ENCODE data around the gene TGFA. TPM values are rescaled to one million over a fixed set of nuclear protein-coding genes. Genes with fewer than 3 reads are reported as not detected.

Gene TGFA
- total and polyA plus RNA-seq, 8 donors, result 0.33 to 15.6 (median 0.73) TPM

GRCh38 chr2:70463997-70464396, 89.6 kb downstream of the TGFA start:
- no peaks in the 10 kb centered on the region for H3K27me3 ChIP-seq

GRCh38 chr2:70463581-70463980, 90.0 kb downstream of the TGFA start:
- Histone ChIP-seq H3K36me3 (peaks cover 0 to 4% of the 10 kb centered on the region in 2 donors), H3K9me3 (no peaks in the 10 kb centered on the region), H3K4me1 (no peaks in the 10 kb centered on the region), H3K4me3 (no peak overlapping the region), H3K27ac (no peak overlapping the region), H3K27me3 (no peaks in the 10 kb centered on the region)
- DNase-seq (no peak), ATAC-seq (no peak)
- TF ChIP-seq CTCF (IDR thresholded peaks at IDR 0.05), result no peak
- intact Hi-C loops (cut with DNase I), result no loop called here

More at GRCh38 chr2:70463997-70464396, 89.6 kb downstream of the TGFA start:
- H3K4me3 ChIP-seq, result no peak overlapping the region
- peaks cover 0 to 4% of the 10 kb centered on the region in 2 donors for H3K36me3 ChIP-seq
- ATAC-seq, result no peak
- H3K9me3 ChIP-seq, result no peaks in the 10 kb centered on the region
- no peak for TF ChIP-seq CTCF (IDR thresholded peaks at IDR 0.05)
- no peak for DNase-seq
- H3K4me1 ChIP-seq, result no peaks in the 10 kb centered on the region
- H3K27ac ChIP-seq, result no peak overlapping the region
- intact Hi-C loops (cut with DNase I), result no loop called here

GRCh38 chr2:70461981-70462876, 91.4 kb downstream of the TGFA start:
- H3K27me3 ChIP-seq, result no peaks in the 10 kb centered on the region
- no peak overlapping the region for H3K4me3 ChIP-seq
- peaks cover 0 to 4% of the 10 kb centered on the region in 2 donors for H3K36me3 ChIP-seq
- DNase-seq (no peak), ATAC-seq (no peak)
- intact Hi-C loops (cut with DNase I), result no loop called here
- H3K9me3 ChIP-seq, result no peaks in the 10 kb centered on the region
- TF ChIP-seq CTCF (IDR thresholded peaks at IDR 0.05), result no peak
- H3K4me1 ChIP-seq, result no peaks in the 10 kb centered on the region
- H3K27ac ChIP-seq, result no peak overlapping the region

GRCh38 chr2:70461414-70461813, 92.2 kb downstream of the TGFA start:
- ATAC-seq, result no peak
- Histone ChIP-seq H3K4me3 (no peak overlapping the region), H3K27ac (no peak overlapping the region), H3K36me3 (peaks cover 0 to 4% of the 10 kb centered on the region in 2 donors), H3K9me3 (no peaks in the 10 kb centered on the region), H3K27me3 (no peaks in the 10 kb centered on the region), H3K4me1 (no peaks in the 10 kb centered on the region)
- no peak for DNase-seq
- intact Hi-C loops (cut with DNase I), result no loop called here
- no peak for TF ChIP-seq CTCF (IDR thresholded peaks at IDR 0.05)

- intact Hi-C loops (cut with DNase I), result no loop called here
- Histone ChIP-seq H3K36me3 (peaks cover 0 to 7% of the 10 kb centered on the region in 2 donors), H3K4me1 (no peaks in the 10 kb centered on the region), H3K9me3 (no peaks in the 10 kb centered on the region), H3K27ac (no peak overlapping the region), H3K4me3 (no peak overlapping the region), H3K27me3 (no peaks in the 10 kb centered on the region)
- no peak for TF ChIP-seq CTCF (IDR thresholded peaks at IDR 0.05)
- ATAC-seq (no peak), DNase-seq (no peak)
Measured at GRCh38 chr2:70460333-70460732, 93.3 kb downstream of the TGFA start.

Data from left lung (tissue), 10 donors.